DOHH2 (cell line): ENCODE results near the gene RNF187.

Experiments used
- H3F3A ChIP-seq: fragments of 200-600 bp; sonication (generic), shearing (Covaris generic); 2 replicates; pipeline ENCODE4 v1.6.0; 2016; ENCODE audit warnings: antibody characterized with exemption, mild to moderate bottlenecking; ENCODE audit not compliant: control insufficient read depth, insufficient read depth
- H3K27ac ChIP-seq: fragments of 200-600 bp; sonication (generic); 2 replicates; pipeline ENCODE4 v1.5.1; 2014; ENCODE audit warnings: low read depth, mild to moderate bottlenecking, low read length, moderate library complexity
- H3K27me3 ChIP-seq: fragments of 200-600 bp; sonication (generic); 2 replicates; pipeline ENCODE4 v1.6.1; 2014; ENCODE audit warnings: mild to moderate bottlenecking, low read length, mixed read lengths; ENCODE audit not compliant: control insufficient read depth
- H3K36me3 ChIP-seq: fragments of 200-600 bp; sonication (generic); 2 replicates; pipeline ENCODE4 v1.6.1; 2014; ENCODE audit warnings: mild to moderate bottlenecking, low read length, moderate library complexity, mixed read lengths; ENCODE audit not compliant: control insufficient read depth
- H3K4me1 ChIP-seq: fragments of 200-600 bp; sonication (generic); 2 replicates; pipeline ENCODE4 v1.6.1; 2014; ENCODE audit warnings: mild to moderate bottlenecking, low read length, mixed read lengths; ENCODE audit not compliant: control insufficient read depth
- H3K4me2 ChIP-seq: fragments of 200-600 bp; sonication (generic); 2 replicates; pipeline ENCODE4 v1.6.0; 2014; ENCODE audit warnings: mild to moderate bottlenecking, low read length, moderate library complexity
- H3K4me3 ChIP-seq: fragments of 200-600 bp; sonication (generic); 2 replicates; pipeline ENCODE4 v1.5.1; 2014; ENCODE audit warnings: mild to moderate bottlenecking, low read length, mixed read lengths
- H3K79me2 ChIP-seq: fragments of 200-600 bp; sonication (generic); 2 replicates; pipeline ENCODE4 v1.6.1; 2014; ENCODE audit warnings: mild to moderate bottlenecking, low read length, mixed read lengths; ENCODE audit not compliant: control insufficient read depth
- H3K9me2 ChIP-seq: fragments of 200-600 bp; sonication (generic); replicated peaks from 2 replicates; pipeline ENCODE4 v1.6.1; 2014; ENCODE audit warnings: mild to moderate bottlenecking, low read length, mixed read lengths; ENCODE audit not compliant: control insufficient read depth
- H3K9me3 ChIP-seq: fragments of 200-600 bp; sonication (generic); 2 replicates; pipeline ENCODE4 v1.6.1; 2014; ENCODE audit warnings: antibody characterized with exemption, low read length, mixed read lengths; ENCODE audit not compliant: control insufficient read depth, insufficient read depth
- H4K20me1 ChIP-seq: fragments of 200-600 bp; sonication (generic); 2 replicates; pipeline ENCODE4 v1.6.0; 2014; ENCODE audit warnings: low read depth, mild to moderate bottlenecking, antibody characterized with exemption, low read length, moderate library complexity; ENCODE audit not compliant: control insufficient read depth, insufficient read depth
- EZH2phosphoT487 ChIP-seq: fragments of 200-600 bp; sonication (generic); IDR thresholded peaks from 2 replicates; pipeline ENCODE4 v1.6.1; 2017; ENCODE audit warnings: borderline replicate concordance, mild to moderate bottlenecking, antibody characterized with exemption, low read length, moderate library complexity, mixed read lengths
- TF ChIP-seq, protein P1 (sequence below): fragments of 200-600 bp; sonication (generic); IDR thresholded peaks from one replicate; pipeline ENCODE4 v1.5.1; 2014; ENCODE audit warnings: antibody characterized with exemption, mild to moderate bottlenecking, low read depth, low read length; ENCODE audit not compliant: poor library complexity, severe bottlenecking

Gene RNF187

DNA sequence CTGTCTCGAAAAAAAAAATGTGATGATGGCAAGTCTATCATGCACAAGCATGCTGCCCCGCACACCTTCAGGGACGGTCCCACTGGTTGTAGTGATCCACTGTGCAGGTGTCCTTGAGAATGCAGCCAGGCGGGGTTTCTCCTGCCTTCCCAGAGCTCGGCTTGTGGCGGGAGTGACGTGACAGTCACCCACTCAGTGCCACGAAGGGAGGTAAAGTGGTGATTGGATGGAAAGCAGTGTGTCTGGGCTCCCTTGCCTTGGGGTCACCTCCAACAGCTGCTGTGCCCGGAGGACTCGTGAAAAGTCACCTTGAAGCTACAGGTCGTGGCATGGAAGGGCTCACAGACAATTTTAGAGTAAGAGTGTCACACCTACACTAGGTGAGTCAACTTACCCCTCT is 37.0 kb upstream of the RNF187 start:
- Histone ChIP-seq H3K9me2 (no peaks in the 10 kb centered on the region), H3K4me2 (no peak overlapping the region), H3F3A (no peaks in the 10 kb centered on the region), H3K79me2 (no peaks in the 10 kb centered on the region), H3K9me3 (no peaks in the 10 kb centered on the region), H4K20me1 (no peaks in the 10 kb centered on the region), H3K4me1 (no peaks in the 10 kb centered on the region), H3K27me3 (no peaks in the 10 kb centered on the region), H3K27ac (no peak overlapping the region), H3K36me3 (no peaks in the 10 kb centered on the region), H3K4me3 (no peak overlapping the region)
- TF ChIP-seq, protein P1, sequence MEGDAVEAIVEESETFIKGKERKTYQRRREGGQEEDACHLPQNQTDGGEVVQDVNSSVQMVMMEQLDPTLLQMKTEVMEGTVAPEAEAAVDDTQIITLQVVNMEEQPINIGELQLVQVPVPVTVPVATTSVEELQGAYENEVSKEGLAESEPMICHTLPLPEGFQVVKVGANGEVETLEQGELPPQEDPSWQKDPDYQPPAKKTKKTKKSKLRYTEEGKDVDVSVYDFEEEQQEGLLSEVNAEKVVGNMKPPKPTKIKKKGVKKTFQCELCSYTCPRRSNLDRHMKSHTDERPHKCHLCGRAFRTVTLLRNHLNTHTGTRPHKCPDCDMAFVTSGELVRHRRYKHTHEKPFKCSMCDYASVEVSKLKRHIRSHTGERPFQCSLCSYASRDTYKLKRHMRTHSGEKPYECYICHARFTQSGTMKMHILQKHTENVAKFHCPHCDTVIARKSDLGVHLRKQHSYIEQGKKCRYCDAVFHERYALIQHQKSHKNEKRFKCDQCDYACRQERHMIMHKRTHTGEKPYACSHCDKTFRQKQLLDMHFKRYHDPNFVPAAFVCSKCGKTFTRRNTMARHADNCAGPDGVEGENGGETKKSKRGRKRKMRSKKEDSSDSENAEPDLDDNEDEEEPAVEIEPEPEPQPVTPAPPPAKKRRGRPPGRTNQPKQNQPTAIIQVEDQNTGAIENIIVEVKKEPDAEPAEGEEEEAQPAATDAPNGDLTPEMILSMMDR, result no peak
- TF ChIP-seq EZH2phosphoT487, result no peak

DNA sequence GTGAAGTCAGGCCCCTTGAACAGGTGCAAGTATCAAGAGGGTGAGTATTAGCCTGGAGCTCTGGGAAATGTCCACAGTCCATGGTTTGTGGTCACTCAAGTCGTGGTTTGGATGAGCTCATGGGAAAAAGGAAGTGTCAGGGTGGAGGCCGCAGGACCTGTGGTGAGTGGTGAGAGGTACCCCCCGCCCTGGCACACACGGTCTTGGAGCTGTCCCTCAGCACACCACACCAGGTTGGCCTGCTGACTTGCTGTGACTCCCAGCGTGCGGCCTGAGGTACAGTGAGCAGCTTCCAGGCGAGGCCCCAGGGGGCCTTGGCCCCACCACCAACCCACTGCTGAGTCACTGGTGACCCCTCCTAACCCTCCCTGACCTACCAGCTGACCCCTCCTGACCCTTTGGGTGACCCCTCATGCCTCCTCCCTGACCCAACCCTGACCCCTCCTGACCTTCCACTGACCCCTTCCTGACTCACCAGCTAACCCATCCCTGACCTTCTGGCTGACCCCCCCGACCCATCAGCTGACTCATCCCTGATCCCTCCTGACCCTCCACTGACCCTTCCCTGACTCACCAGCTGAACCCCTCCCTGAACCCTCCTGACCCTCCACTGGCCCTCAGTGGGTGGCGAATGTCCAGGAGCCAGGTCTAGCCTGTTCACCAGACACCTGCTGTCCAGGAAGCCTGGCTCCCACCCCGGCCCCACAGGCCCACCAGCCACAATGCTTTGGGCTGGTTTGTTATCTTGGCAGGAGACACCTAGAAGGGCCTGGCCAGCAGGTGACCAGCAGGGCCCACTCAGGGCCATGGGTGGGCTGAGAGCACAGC is 34.8 kb upstream of the RNF187 start:
- H3F3A ChIP-seq, result no peaks in the 10 kb centered on the region
- TF ChIP-seq EZH2phosphoT487, result no peak
- TF ChIP-seq, protein P1, result no peak
- H3K79me2 ChIP-seq, result no peaks in the 10 kb centered on the region
- H3K9me3 ChIP-seq, result no peaks in the 10 kb centered on the region
- no peaks in the 10 kb centered on the region for H3K4me1 ChIP-seq
- H3K4me2 ChIP-seq, result no peak overlapping the region
- no peak overlapping the region for H3K4me3 ChIP-seq
- no peak overlapping the region for H3K27ac ChIP-seq
- H4K20me1 ChIP-seq, result no peaks in the 10 kb centered on the region
- no peaks in the 10 kb centered on the region for H3K9me2 ChIP-seq
- H3K36me3 ChIP-seq, result no peaks in the 10 kb centered on the region
- no peaks in the 10 kb centered on the region for H3K27me3 ChIP-seq

DNA sequence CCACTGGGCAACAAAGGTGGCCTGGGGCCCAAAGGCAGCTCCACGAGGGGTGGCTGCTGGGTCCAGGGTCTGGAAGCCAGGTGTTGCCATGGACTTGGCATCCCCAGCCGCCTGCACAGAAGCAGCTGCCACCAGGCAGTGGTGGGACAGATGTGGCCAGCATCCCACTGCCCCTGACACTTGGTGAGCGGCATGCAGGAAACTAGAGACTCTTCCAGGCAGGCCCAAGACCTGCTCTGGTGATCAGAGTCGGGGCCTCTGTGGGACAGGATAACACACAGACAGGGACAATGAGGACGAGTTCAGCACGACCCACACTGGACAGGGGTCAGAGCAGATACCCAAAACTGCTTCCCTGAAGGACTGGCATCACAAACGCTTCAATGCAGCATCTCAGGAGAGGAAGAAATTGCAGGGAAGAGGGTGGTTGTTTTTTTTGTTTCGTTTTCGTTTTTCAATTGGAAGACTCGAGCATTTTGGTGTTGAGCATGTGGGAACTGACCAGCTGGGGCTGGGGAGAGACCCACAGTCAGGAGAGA is 34.1 kb upstream of the RNF187 start:
- Histone ChIP-seq H3K27me3 (no peaks in the 10 kb centered on the region), H3K27ac (no peak overlapping the region), H3K4me2 (no peak overlapping the region), H3K79me2 (no peaks in the 10 kb centered on the region), H3K9me3 (no peaks in the 10 kb centered on the region), H3F3A (no peaks in the 10 kb centered on the region), H3K36me3 (no peaks in the 10 kb centered on the region), H3K9me2 (no peaks in the 10 kb centered on the region), H3K4me3 (no peak overlapping the region), H4K20me1 (no peaks in the 10 kb centered on the region), H3K4me1 (no peaks in the 10 kb centered on the region)
- TF ChIP-seq, protein P1, result no peak
